Left kidney (tissue), 2 donors: ENCODE data around the gene EVPLL. TPM values are rescaled to one million over a fixed set of nuclear protein-coding genes. Genes with fewer than 3 reads are reported as not detected.
"Not testable (repeated sequence)": the region's sequence is repeated elsewhere in the genome, so short reads cannot be mapped to it uniquely, and the experiment has no call there.

Source experiments
- DNase-seq: peaks from one replicate; pipeline ENCODE4 v3.0.0-alpha.2; 2013
- polyA plus RNA-seq: library from polyadenylated mRNA; unstranded; fragments of 120-200 nt; gene quantifications from one replicate; pipeline ENCODE4 v1.2.1, GENCODE V29; 2013; ENCODE audit not compliant: insufficient read length

The EVPLL gene
- polyA plus RNA-seq, 1 donor: 0.23 TPM

DNA sequence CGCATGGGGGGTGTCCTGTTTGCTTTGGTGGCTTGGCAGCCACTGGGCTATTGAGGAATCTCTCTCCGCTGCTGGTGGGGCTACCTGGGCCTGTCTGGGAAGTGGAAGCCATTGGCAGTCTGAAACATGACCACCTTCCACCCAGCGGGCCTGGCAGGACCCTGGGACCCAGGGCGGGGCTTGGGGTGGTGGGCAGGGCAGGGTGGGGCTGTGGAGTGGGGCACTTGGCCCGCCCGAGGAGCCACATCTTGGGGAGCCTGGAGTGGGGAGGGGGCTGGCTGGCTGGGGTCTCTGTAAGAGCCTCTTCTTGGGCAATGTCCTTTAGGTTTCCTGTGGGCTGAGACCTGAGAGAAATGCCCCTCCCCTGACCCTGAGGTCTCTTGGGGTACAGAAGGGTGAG lies 48.0 kb downstream of the EVPLL start:
- not testable (repeated sequence) for DNase-seq

DNA sequence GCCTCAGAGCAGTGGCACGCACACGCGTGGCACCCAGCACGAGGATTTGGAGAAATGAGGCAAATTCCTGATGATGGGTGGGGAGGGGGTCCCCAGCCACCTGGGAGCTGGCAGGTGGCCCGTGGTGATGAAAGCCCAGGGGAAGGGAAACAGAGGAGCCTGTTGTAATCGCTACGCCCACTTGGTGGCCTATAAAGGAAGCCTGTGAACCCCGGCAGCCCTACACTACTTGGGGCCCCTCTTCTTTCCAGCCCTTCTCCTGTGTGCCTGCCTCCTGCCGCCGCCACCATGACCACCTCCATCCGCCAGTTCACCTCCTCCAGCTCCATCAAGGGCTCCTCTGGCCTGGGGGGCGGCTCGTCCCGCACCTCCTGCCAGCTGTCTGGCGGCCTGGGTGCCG lies 49.1 kb downstream of the EVPLL start:
- DNase-seq: not testable (repeated sequence)

DNA sequence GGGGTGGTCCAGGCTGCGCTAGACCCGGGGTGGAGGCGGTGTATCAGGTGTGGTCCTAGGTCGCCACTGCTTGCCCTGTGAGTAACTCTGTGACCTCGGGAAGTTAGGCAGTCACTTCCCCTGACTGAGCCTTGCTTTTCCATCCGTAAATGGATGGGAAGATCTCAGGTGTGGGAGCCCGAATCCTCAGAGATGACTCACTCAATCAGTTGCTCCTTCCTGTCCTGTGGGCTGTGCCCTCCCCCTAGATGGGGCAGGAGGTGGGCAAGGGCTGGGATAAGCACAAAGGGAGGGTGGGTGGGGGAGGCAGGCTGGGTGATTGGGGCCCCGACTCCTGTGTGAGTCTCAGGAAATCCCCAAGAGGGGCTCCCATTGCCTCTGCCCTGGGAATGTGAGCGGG lies 54.6 kb downstream of the EVPLL start:
- DNase-seq: not testable (repeated sequence)

Other genes starting within 250 kb of the EVPLL start
- gene ALKBH5, start 193.9 kb upstream of the EVPLL start, polyA plus RNA-seq: 64.8 TPM
- 28.4 TPM for gene LLGL1, start 152.1 kb upstream of the EVPLL start, polyA plus RNA-seq
- gene FLII, start 119.0 kb upstream of the EVPLL start, polyA plus RNA-seq: 150 TPM
- 13.6 TPM for gene MIEF2, start 117.1 kb upstream of the EVPLL start, polyA plus RNA-seq
- 60.6 TPM for gene TOP3A, start 62.8 kb upstream of the EVPLL start, polyA plus RNA-seq
- gene SMCR8, start 62.5 kb upstream of the EVPLL start, polyA plus RNA-seq: 17.2 TPM
- gene SHMT1, start 14.2 kb upstream of the EVPLL start, polyA plus RNA-seq: 61.5 TPM
- gene LGALS9C, start 99.0 kb downstream of the EVPLL start, polyA plus RNA-seq: not detected